Loucy (cell line): Measurements from ENCODE around the gene MDH1.

Experiments used
- H2AFZ ChIP-seq: fragments of 200-600 bp; sonication (generic); 2 replicates; pipeline ENCODE4 v1.6.0; 2016; ENCODE audit warnings: antibody characterized with exemption, mild to moderate bottlenecking, low read length, moderate library complexity
- H3F3A ChIP-seq: fragments of 200-600 bp; 2 replicates; pipeline ENCODE4 v1.6.0; 2016; ENCODE audit warnings: antibody characterized with exemption, low read depth, mild to moderate bottlenecking
- H3K27me3 ChIP-seq: fragments of 200-600 bp; sonication (generic); 2 replicates; pipeline ENCODE4 v1.6.1; 2014; ENCODE audit warnings: low read length, mild to moderate bottlenecking; ENCODE audit not compliant: insufficient read depth, poor library complexity, severe bottlenecking
- H3K36me3 ChIP-seq: fragments of 200-600 bp; sonication (generic); 2 replicates; pipeline ENCODE4 v1.6.1; 2016; ENCODE audit warnings: low read length; ENCODE audit not compliant: insufficient read depth
- H3K4me1 ChIP-seq: fragments of 200-600 bp; sonication (generic); 2 replicates; pipeline ENCODE4 v1.5.1; 2014; ENCODE audit warnings: low read length, mild to moderate bottlenecking; ENCODE audit not compliant: insufficient read depth, poor library complexity, severe bottlenecking
- H3K4me2 ChIP-seq: fragments of 200-600 bp; sonication (generic); 2 replicates; pipeline ENCODE4 v1.6.0; 2014; ENCODE audit warnings: antibody characterized with exemption, low read length, low read depth, mild to moderate bottlenecking; ENCODE audit not compliant: poor library complexity, severe bottlenecking
- H3K4me3 ChIP-seq: fragments of 200-600 bp; sonication (generic); 2 replicates; pipeline ENCODE4 v1.5.1; 2014; ENCODE audit warnings: low read length, mild to moderate bottlenecking, mixed read lengths; ENCODE audit not compliant: poor library complexity, severe bottlenecking
- H3K79me2 ChIP-seq: fragments of 200-600 bp; sonication (generic); 2 replicates; pipeline ENCODE4 v1.6.1; 2014; ENCODE audit warnings: low read length; ENCODE audit not compliant: insufficient read depth
- H3K9ac ChIP-seq: fragments of 200-600 bp; sonication (generic); 2 replicates; pipeline ENCODE4 v1.6.0; 2014; ENCODE audit warnings: mild to moderate bottlenecking, low read depth, low read length, moderate library complexity; ENCODE audit not compliant: poor library complexity, severe bottlenecking
- H3K9me2 ChIP-seq: fragments of 200-600 bp; sonication (generic); replicated peaks from 2 replicates; pipeline ENCODE4 v1.6.1; 2016; ENCODE audit warnings: low read depth, low read length, mixed read lengths
- H3K9me3 ChIP-seq: fragments of 200-600 bp; sonication (generic); 2 replicates; pipeline ENCODE4 v1.6.1; 2014; ENCODE audit warnings: mild to moderate bottlenecking, antibody characterized with exemption, low read length, low read depth; ENCODE audit not compliant: insufficient read depth
- H4K20me1 ChIP-seq: fragments of 200-600 bp; sonication (generic); 2 replicates; pipeline ENCODE4 v1.6.0; 2014; ENCODE audit warnings: antibody characterized with exemption, low read length, mild to moderate bottlenecking; ENCODE audit not compliant: insufficient read depth, poor library complexity, severe bottlenecking
- CTCF ChIP-seq: fragments of 200-600 bp; sonication (generic); conservative IDR thresholded peaks from 2 replicates; pipeline ENCODE4 v1.5.1; 2014; ENCODE audit warnings: mild to moderate bottlenecking, antibody characterized with exemption, low read length
- EZH2phosphoT487 ChIP-seq: fragments of 200-600 bp; IDR thresholded peaks from 2 replicates; pipeline ENCODE4 v1.6.1; 2018; ENCODE audit warnings: antibody characterized with exemption, mild to moderate bottlenecking, moderate library complexity, borderline replicate concordance

The MDH1 gene

GRCh38 chr2:63545023-63545422 is 43.7 kb upstream of the MDH1 start:
- no peaks in the 10 kb centered on the region for H3K9me3 ChIP-seq
- H2AFZ ChIP-seq, result no peak overlapping the region
- peaks cover 3% of the 10 kb centered on the region; the same call in 1 of the 2 replicates for H3K79me2 ChIP-seq
- H3K27me3 ChIP-seq, result no peaks in the 10 kb centered on the region
- TF ChIP-seq CTCF (no peak), EZH2phosphoT487 (no peak)
- no peak overlapping the region for H3K4me2 ChIP-seq
- H3K36me3 ChIP-seq, result no peaks in the 10 kb centered on the region
- no peaks in the 10 kb centered on the region for H4K20me1 ChIP-seq
- H3F3A ChIP-seq, result no peaks in the 10 kb centered on the region
- H3K9me2 ChIP-seq, result no peaks in the 10 kb centered on the region
- H3K9ac ChIP-seq, result no peak overlapping the region
- no peak overlapping the region for H3K4me3 ChIP-seq
- peaks cover under 1% of the 10 kb centered on the region for H3K4me1 ChIP-seq

GRCh38 chr2:63553049-63553448 is 35.7 kb upstream of the MDH1 start:
- no peaks in the 10 kb centered on the region for H3F3A ChIP-seq
- H3K27me3 ChIP-seq, result no peaks in the 10 kb centered on the region
- no peak overlapping the region for H2AFZ ChIP-seq
- H3K36me3 ChIP-seq, result no peaks in the 10 kb centered on the region
- H3K9ac ChIP-seq, result no peak overlapping the region
- H3K79me2 ChIP-seq, result no peaks in the 10 kb centered on the region
- H3K4me3 ChIP-seq, result no peak overlapping the region
- no peak for TF ChIP-seq CTCF
- no peak for TF ChIP-seq EZH2phosphoT487
- no peaks in the 10 kb centered on the region for H3K9me3 ChIP-seq
- no peaks in the 10 kb centered on the region for H3K9me2 ChIP-seq
- no peak overlapping the region for H3K4me2 ChIP-seq
- H4K20me1 ChIP-seq, result no peaks in the 10 kb centered on the region
- H3K4me1 ChIP-seq, result peaks cover 15% of the 10 kb centered on the region

- Histone ChIP-seq H4K20me1 (no peaks in the 10 kb centered on the region), H3K9ac (no peak overlapping the region), H3K4me3 (no peak overlapping the region), H3K4me1 (peaks cover 11% of the 10 kb centered on the region), H3K4me2 (no peak overlapping the region), H3K9me2 (no peaks in the 10 kb centered on the region), H2AFZ (no peak overlapping the region), H3K36me3 (no peaks in the 10 kb centered on the region), H3K79me2 (no peaks in the 10 kb centered on the region), H3K9me3 (no peaks in the 10 kb centered on the region), H3K27me3 (no peaks in the 10 kb centered on the region), H3F3A (no peaks in the 10 kb centered on the region)
- TF ChIP-seq CTCF, result no peak
- TF ChIP-seq EZH2phosphoT487, result no peak
Measured at GRCh38 chr2:63555299-63555698, 33.5 kb upstream of the MDH1 start.
